ENCODE measurements around the gene WDR1.

- TF ChIP-seq GATA2 (IDR thresholded peaks at IDR 0.05; ENCODE audit: low read depth, low read length), result no peak
- TF ChIP-seq GATA3 (IDR thresholded peaks at IDR 0.05; ENCODE audit: low read depth, low read length), result no peak
Observed at GRCh38 chr4:10161146-10161545, 44.5 kb upstream of the WDR1 start.

Measured in SH-SY5Y (cell line).